K562 (cell line): ENCODE measurements around the gene FNDC1.

Experiments used
- CEBPZ ChIP-seq: fragments of 150-350 bp; IDR thresholded peaks from 2 replicates; pipeline ENCODE4 v1.6.1; 2014; ENCODE audit warnings: low read depth, mild to moderate bottlenecking, low read length, borderline replicate concordance
- CTCF ChIP-seq, 3 experiments: IDR thresholded peaks in 2 of 3; conservative IDR thresholded peaks in 1 of 3; 2 replicates each; pipeline ENCODE4 v1.5.1; 2011 to 2012; ENCODE audit warnings: low read length in 3 of 3, mild to moderate bottlenecking in 3 of 3, control low read depth in 2 of 3, improper control_type of control experiment in 1 of 3, inconsistent platforms in 1 of 3, low read depth in 1 of 3, mixed read lengths in 1 of 3, moderate library complexity in 1 of 3; ENCODE audit not compliant: insufficient read depth in 2 of 3
- E2F4 ChIP-seq: sonication (generic); formaldehyde crosslinking; IDR thresholded peaks from 2 replicates; pipeline ENCODE4 v1.8.0; 2022; ENCODE audit warnings: mild to moderate bottlenecking, low read depth, missing genetic modification reagents
- ELK1 ChIP-seq: sonication (generic); formaldehyde crosslinking; IDR thresholded peaks from 2 replicates; pipeline ENCODE4 v1.8.1; 2022; ENCODE audit warnings: missing genetic modification reagents
- EP300 ChIP-seq: IDR thresholded peaks from 2 replicates; pipeline ENCODE4 v1.6.1; 2012; ENCODE audit warnings: low read length, improper control_type of control experiment
- NFYB ChIP-seq: IDR thresholded peaks from 2 replicates; pipeline ENCODE4 v1.6.1; 2011; ENCODE audit warnings: mild to moderate bottlenecking, moderate library complexity; ENCODE audit not compliant: insufficient read length; ENCODE audit errors: extremely low read depth
- SP1 ChIP-seq: sonication (generic); formaldehyde crosslinking; IDR thresholded peaks from 2 replicates; pipeline ENCODE4 v1.8.1; 2022; ENCODE audit warnings: mild to moderate bottlenecking, missing genetic modification reagents
- SPI1 ChIP-seq: IDR thresholded peaks from 2 replicates; pipeline ENCODE4 v1.6.1; 2011; ENCODE audit warnings: low read depth, low read length, control low read depth, borderline replicate concordance
- TEAD4 ChIP-seq, 2 experiments: sonication (generic) in 1 of 2; formaldehyde crosslinking in 1 of 2; IDR thresholded peaks; 2 replicates each; pipeline versions ENCODE4 v1.6.1 to v1.8.0; 2012 to 2022; ENCODE audit warnings: borderline replicate concordance in 1 of 2, inconsistent platforms in 1 of 2, low read length in 1 of 2, mild to moderate bottlenecking in 1 of 2, missing genetic modification reagents in 1 of 2
- ZNF121 ChIP-seq: sonication (generic); formaldehyde crosslinking; conservative IDR thresholded peaks from 2 replicates; pipeline ENCODE4 v1.8.0; 2022; ENCODE audit warnings: missing genetic modification reagents

GRCh38 chr6:159212525-159213280 is 43.5 kb downstream of the FNDC1 start:
- TF ChIP-seq CTCF (IDR thresholded peaks at IDR 0.05 in 2 of 3, conservative IDR thresholded peaks at IDR 0.05 in 1 of 3; ENCODE audit: insufficient read depth in 2 of 3, low read depth in 1 of 3, low read length in 3 of 3) (no peak), SPI1 (no peak), TEAD4 (IDR thresholded peaks at IDR 0.05; ENCODE audit: low read length) (no peak), TEAD4 (CRISPR knock-in tag; IDR thresholded peaks at IDR 0.05; ENCODE audit: borderline replicate concordance) (no peak), NFYB (no peak), EP300 (no peak), ELK1 (CRISPR knock-in tag) (no peak), CEBPZ (no peak), ZNF121 (CRISPR knock-in tag) (no peak), SP1 (CRISPR knock-in tag) (no peak), E2F4 (no peak)
